Measurements from ENCODE around the gene GNG14.

Gene GNG14

DNA sequence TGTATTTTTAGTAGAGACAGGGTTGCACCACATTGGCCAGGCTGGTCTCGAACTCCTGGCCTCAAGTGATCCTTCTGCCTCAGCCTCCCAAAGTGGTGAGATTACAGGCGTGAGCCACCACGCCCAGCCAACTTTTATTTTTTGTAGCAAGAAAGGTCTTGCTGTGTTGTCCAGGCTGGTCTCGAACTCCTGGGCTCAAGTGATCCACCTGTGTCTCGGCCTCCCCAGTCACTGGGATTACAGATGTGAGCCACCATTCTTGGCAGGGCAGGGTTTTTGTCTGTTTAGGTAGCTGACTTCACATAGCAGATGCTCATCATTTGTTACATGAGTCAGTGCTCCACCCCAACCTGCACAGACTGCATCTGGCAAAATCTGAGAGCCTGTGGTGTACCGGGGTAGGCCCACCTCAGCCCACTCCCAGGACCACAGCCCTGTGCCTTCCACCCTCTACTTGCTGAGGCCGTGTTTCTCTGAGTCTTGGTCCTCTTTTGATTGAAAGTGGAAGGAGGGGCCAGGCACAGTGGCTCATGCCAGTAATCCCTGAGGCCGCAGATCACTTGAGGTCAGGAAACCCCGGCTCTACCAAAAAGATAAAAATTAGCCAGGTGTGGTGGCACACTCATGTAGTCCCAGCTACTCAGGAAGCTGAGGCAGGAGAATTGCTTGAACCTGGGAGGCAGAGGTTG is 40.1 kb downstream of the GNG14 start:
- Histone ChIP-seq H3K36me3 (ENCODE audit: insufficient read depth, low read length) (peaks cover 53% of the 10 kb centered on the region), H3K4me1 (ENCODE audit: insufficient read depth, low read length, severe bottlenecking) (peaks cover 32% of the 10 kb centered on the region), H3K27me3 (ENCODE audit: insufficient read depth, low read length) (no peaks in the 10 kb centered on the region), H3K4me3 (ENCODE audit: low read depth, low read length, poor library complexity, severe bottlenecking) (no peak overlapping the region), H4K20me1 (ENCODE audit: insufficient read depth, low read length) (no peaks in the 10 kb centered on the region), H3K79me2 (ENCODE audit: insufficient read depth, low read length) (peaks cover 23% of the 10 kb centered on the region), H3K27ac (ENCODE audit: low read depth, low read length, poor library complexity, severe bottlenecking) (no peak overlapping the region), H2AFZ (ENCODE audit: low read length) (no peak overlapping the region), H3K9me3 (ENCODE audit: low read length) (no peaks in the 10 kb centered on the region), H3F3A (ENCODE audit: insufficient read depth, low read length) (peaks cover 7% of the 10 kb centered on the region), H3K9me2 (ENCODE audit: low read depth, low read length) (no peaks in the 10 kb centered on the region), H3K4me2 (ENCODE audit: low read length) (no peak overlapping the region), H3K9ac (ENCODE audit: low read length) (no peak overlapping the region)
- TF ChIP-seq, protein P1, sequence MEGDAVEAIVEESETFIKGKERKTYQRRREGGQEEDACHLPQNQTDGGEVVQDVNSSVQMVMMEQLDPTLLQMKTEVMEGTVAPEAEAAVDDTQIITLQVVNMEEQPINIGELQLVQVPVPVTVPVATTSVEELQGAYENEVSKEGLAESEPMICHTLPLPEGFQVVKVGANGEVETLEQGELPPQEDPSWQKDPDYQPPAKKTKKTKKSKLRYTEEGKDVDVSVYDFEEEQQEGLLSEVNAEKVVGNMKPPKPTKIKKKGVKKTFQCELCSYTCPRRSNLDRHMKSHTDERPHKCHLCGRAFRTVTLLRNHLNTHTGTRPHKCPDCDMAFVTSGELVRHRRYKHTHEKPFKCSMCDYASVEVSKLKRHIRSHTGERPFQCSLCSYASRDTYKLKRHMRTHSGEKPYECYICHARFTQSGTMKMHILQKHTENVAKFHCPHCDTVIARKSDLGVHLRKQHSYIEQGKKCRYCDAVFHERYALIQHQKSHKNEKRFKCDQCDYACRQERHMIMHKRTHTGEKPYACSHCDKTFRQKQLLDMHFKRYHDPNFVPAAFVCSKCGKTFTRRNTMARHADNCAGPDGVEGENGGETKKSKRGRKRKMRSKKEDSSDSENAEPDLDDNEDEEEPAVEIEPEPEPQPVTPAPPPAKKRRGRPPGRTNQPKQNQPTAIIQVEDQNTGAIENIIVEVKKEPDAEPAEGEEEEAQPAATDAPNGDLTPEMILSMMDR (IDR thresholded peaks at IDR 0.05; ENCODE audit: low read length), result no peak
- no peak for TF ChIP-seq EZH2 (IDR thresholded peaks at IDR 0.05; ENCODE audit: borderline replicate concordance, low read length)

DNA sequence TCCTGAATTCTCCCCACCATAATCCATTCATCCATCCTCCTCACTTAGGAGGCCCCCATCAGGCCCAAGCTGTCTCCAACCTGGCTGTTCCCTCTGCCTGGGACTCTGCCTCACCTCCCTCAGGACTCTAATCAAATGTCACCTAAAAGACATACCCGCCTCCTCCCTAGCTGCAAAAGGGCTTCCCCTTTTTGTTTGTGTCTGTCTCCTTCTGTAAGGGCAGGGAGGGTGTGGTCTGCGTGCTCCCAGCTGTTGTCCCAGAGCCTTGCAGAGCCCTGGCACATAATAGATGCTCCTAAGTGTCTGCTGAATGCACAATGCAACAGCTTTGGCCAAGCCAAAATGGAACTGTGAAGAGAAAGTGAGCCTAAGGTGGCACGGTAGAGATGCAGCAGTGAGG is 42.3 kb downstream of the GNG14 start:
- Histone ChIP-seq H3K27ac (ENCODE audit: low read depth, low read length, poor library complexity, severe bottlenecking) (no peak overlapping the region), H3K79me2 (ENCODE audit: insufficient read depth, low read length) (peaks cover 28% of the 10 kb centered on the region), H3K36me3 (ENCODE audit: insufficient read depth, low read length) (peaks cover 55% of the 10 kb centered on the region), H3K4me3 (ENCODE audit: low read depth, low read length, poor library complexity, severe bottlenecking) (no peak overlapping the region), H2AFZ (ENCODE audit: low read length) (no peak overlapping the region), H3K27me3 (ENCODE audit: insufficient read depth, low read length) (no peaks in the 10 kb centered on the region), H3K4me2 (ENCODE audit: low read length) (no peak overlapping the region), H3F3A (ENCODE audit: insufficient read depth, low read length) (peaks cover 7% of the 10 kb centered on the region), H3K9me3 (ENCODE audit: low read length) (no peaks in the 10 kb centered on the region), H3K4me1 (ENCODE audit: insufficient read depth, low read length, severe bottlenecking) (peaks cover 36% of the 10 kb centered on the region), H4K20me1 (ENCODE audit: insufficient read depth, low read length) (no peaks in the 10 kb centered on the region), H3K9ac (ENCODE audit: low read length) (no peak overlapping the region), H3K9me2 (ENCODE audit: low read depth, low read length) (no peaks in the 10 kb centered on the region)
- TF ChIP-seq EZH2 (IDR thresholded peaks at IDR 0.05; ENCODE audit: borderline replicate concordance, low read length), result no peak
- TF ChIP-seq, protein P1 (IDR thresholded peaks at IDR 0.05; ENCODE audit: low read length), result no peak

DNA sequence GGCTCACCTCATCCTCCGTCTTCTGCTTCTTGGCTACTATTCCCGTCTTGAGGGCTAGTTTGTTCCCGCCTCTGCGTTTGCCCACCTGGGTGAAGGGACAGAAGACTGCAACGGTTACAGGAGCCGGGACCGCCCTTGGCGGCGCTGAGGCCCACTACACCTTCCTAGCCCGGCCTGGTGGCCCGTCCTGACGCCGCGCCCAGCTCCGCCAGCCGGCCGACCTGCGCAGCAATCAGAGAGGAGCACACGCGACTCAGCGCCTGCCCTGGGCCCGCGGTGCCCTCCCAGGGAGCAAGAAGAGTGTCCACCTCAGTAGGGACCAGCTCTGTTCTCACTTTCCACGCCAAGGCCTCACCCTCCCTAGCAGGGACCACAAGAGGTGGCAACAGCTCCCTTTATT is 43.5 kb downstream of the GNG14 start:
- Histone ChIP-seq H4K20me1 (ENCODE audit: insufficient read depth, low read length) (no peaks in the 10 kb centered on the region), H2AFZ (ENCODE audit: low read length) (no peak overlapping the region), H3F3A (ENCODE audit: insufficient read depth, low read length) (peaks cover 14% of the 10 kb centered on the region), H3K9ac (ENCODE audit: low read length) (no peak overlapping the region), H3K27ac (ENCODE audit: low read depth, low read length, poor library complexity, severe bottlenecking) (no peak overlapping the region), H3K4me1 (ENCODE audit: insufficient read depth, low read length, severe bottlenecking) (peaks cover 28% of the 10 kb centered on the region), H3K79me2 (ENCODE audit: insufficient read depth, low read length) (peaks cover 28% of the 10 kb centered on the region), H3K36me3 (ENCODE audit: insufficient read depth, low read length) (peaks cover 55% of the 10 kb centered on the region), H3K9me3 (ENCODE audit: low read length) (no peaks in the 10 kb centered on the region), H3K27me3 (ENCODE audit: insufficient read depth, low read length) (no peaks in the 10 kb centered on the region), H3K4me2 (ENCODE audit: low read length) (no peak overlapping the region), H3K9me2 (ENCODE audit: low read depth, low read length) (no peaks in the 10 kb centered on the region), H3K4me3 (ENCODE audit: low read depth, low read length, poor library complexity, severe bottlenecking) (no peak overlapping the region)
- TF ChIP-seq, protein P1 (IDR thresholded peaks at IDR 0.05; ENCODE audit: low read length), result no peak
- TF ChIP-seq EZH2 (IDR thresholded peaks at IDR 0.05; ENCODE audit: borderline replicate concordance, low read length), result no peak

All from OCI-LY1 (cell line).